ENCODE measurements around the gene MICU1.

The MICU1 gene

GRCh38 chr10:72593963-72594362 is 31.9 kb downstream of the MICU1 start:
- Histone ChIP-seq H3K4me1 (peaks cover 0 to 27% (median 4%) of the 10 kb centered on the region in 10 experiments; a peak in 7 of 20 replicates), H3K27me3 (no peaks in the 10 kb centered on the region), H3K9ac (no peak overlapping the region), H3K27ac (peak overlapping the region in 5 of 11 experiments; percentile 6 to 30 (median 12); a peak in 3 of 22 replicates), H3K4me3 (no peak overlapping the region), H3K9me3 (replicated peaks in 1 of 11) (peaks cover 12 to 21% (median 17%) of the 10 kb centered on the region in 11 experiments; a peak in 19 of 22 replicates), H4K20me1 (peaks cover 0 to 7% (median 0%) of the 10 kb centered on the region in 11 experiments; a peak in 2 of 22 replicates), H3K36me3 (peaks cover 0 to 11% (median 5%) of the 10 kb centered on the region in 11 experiments; a peak in 4 of 22 replicates), H3K4me2 (peak overlapping the region in 6 of 11 experiments; percentile 4 to 57 (median 29); a peak in 9 of 22 replicates)
- TF ChIP-seq Cebpa-rat (IDR thresholded peaks at IDR 0.05): no peak

- peaks cover 0 to 9% (median 0%) of the 10 kb centered on the region in 10 experiments; a peak in 5 of 20 replicates for H3K4me1 ChIP-seq
- H3K27me3 ChIP-seq: no peaks in the 10 kb centered on the region
- H4K20me1 ChIP-seq: peaks cover 0 to 36% (median 0%) of the 10 kb centered on the region in 11 experiments; a peak in 3 of 22 replicates
- H3K27ac ChIP-seq: no peak overlapping the region
- no peak overlapping the region for H3K9ac ChIP-seq
- no peak for TF ChIP-seq Cebpa-rat (IDR thresholded peaks at IDR 0.05)
- no peak overlapping the region for H3K4me3 ChIP-seq
- H3K9me3 ChIP-seq (replicated peaks in 1 of 11): peaks cover 11 to 32% (median 17%) of the 10 kb centered on the region in 11 experiments; a peak in 20 of 22 replicates
- peaks cover 0 to 18% (median 4%) of the 10 kb centered on the region in 11 experiments; a peak in 5 of 22 replicates for H3K36me3 ChIP-seq
- H3K4me2 ChIP-seq: no peak overlapping the region
Observed at GRCh38 chr10:72588266-72588665, 37.6 kb downstream of the MICU1 start.

- TF ChIP-seq Cebpa-rat (IDR thresholded peaks at IDR 0.05): no peak
- H3K36me3 ChIP-seq: peaks cover 0 to 25% (median 0%) of the 10 kb centered on the region in 11 experiments; a peak in 4 of 22 replicates
- no peak overlapping the region for H3K4me3 ChIP-seq
- no peak overlapping the region for H3K4me2 ChIP-seq
- H3K9ac ChIP-seq: no peak overlapping the region
- no peak overlapping the region for H3K27ac ChIP-seq
- peaks cover 6 to 25% (median 10%) of the 10 kb centered on the region in 11 experiments; a peak in 19 of 22 replicates for H3K9me3 ChIP-seq (replicated peaks in 1 of 11)
- peaks cover 0 to 41% (median 0%) of the 10 kb centered on the region in 11 experiments; a peak in 3 of 22 replicates for H4K20me1 ChIP-seq
- no peaks in the 10 kb centered on the region for H3K27me3 ChIP-seq
- peaks cover 0 to 7% (median 0%) of the 10 kb centered on the region in 10 experiments; a peak in 4 of 20 replicates for H3K4me1 ChIP-seq
Observed at GRCh38 chr10:72587568-72587967, 38.3 kb downstream of the MICU1 start.

GRCh38 chr10:72574636-72575035 is 51.2 kb downstream of the MICU1 start:
- H3K27me3 ChIP-seq: no peaks in the 10 kb centered on the region
- no peak overlapping the region for H3K4me2 ChIP-seq
- no peak overlapping the region for H3K27ac ChIP-seq
- peaks cover 0 to 4% (median 0%) of the 10 kb centered on the region in 11 experiments; a peak in 2 of 22 replicates for H3K9me3 ChIP-seq (replicated peaks in 1 of 11)
- H3K4me3 ChIP-seq: no peak overlapping the region
- TF ChIP-seq Cebpa-rat (IDR thresholded peaks at IDR 0.05): no peak
- H3K9ac ChIP-seq: no peak overlapping the region
- H3K4me1 ChIP-seq: no peaks in the 10 kb centered on the region
- peaks cover 0 to 15% (median 0%) of the 10 kb centered on the region in 11 experiments; a peak in 3 of 22 replicates for H4K20me1 ChIP-seq
- H3K36me3 ChIP-seq: peaks cover 0 to 5% (median 0%) of the 10 kb centered on the region in 11 experiments; a peak in 2 of 22 replicates

- H3K4me3 ChIP-seq: no peak overlapping the region
- H3K9me3 ChIP-seq (replicated peaks in 1 of 11): peaks cover 0 to 6% (median 0%) of the 10 kb centered on the region in 11 experiments; a peak in 2 of 22 replicates
- H3K27ac ChIP-seq: no peak overlapping the region
- no peak overlapping the region for H3K9ac ChIP-seq
- H4K20me1 ChIP-seq: peaks cover 0 to 12% (median 0%) of the 10 kb centered on the region in 11 experiments; a peak in 2 of 22 replicates
- H3K4me1 ChIP-seq: no peaks in the 10 kb centered on the region
- no peaks in the 10 kb centered on the region for H3K27me3 ChIP-seq
- H3K4me2 ChIP-seq: no peak overlapping the region
- peaks cover 0 to 12% (median 0%) of the 10 kb centered on the region in 11 experiments; a peak in 3 of 22 replicates for H3K36me3 ChIP-seq
- TF ChIP-seq Cebpa-rat (IDR thresholded peaks at IDR 0.05): no peak
Observed at GRCh38 chr10:72573079-72573478, 52.8 kb downstream of the MICU1 start.

GRCh38 chr10:72567889-72568640 is 57.8 kb downstream of the MICU1 start:
- Histone ChIP-seq H3K4me2 (no peak overlapping the region), H3K27ac (no peak overlapping the region), H3K36me3 (peaks cover 23 to 40% (median 30%) of the 10 kb centered on the region in 11 experiments), H3K9me3 (replicated peaks in 1 of 11) (peaks cover 0 to 6% (median 0%) of the 10 kb centered on the region in 11 experiments; a peak in 2 of 22 replicates), H3K27me3 (no peaks in the 10 kb centered on the region), H3K9ac (no peak overlapping the region), H3K4me1 (peaks cover 0 to 13% (median 7%) of the 10 kb centered on the region in 10 experiments; a peak in 9 of 20 replicates), H4K20me1 (no peaks in the 10 kb centered on the region; a peak in 1 of 22 replicates), H3K4me3 (no peak overlapping the region)
- TF ChIP-seq Cebpa-rat (IDR thresholded peaks at IDR 0.05): no peak

- no peak overlapping the region for H3K4me2 ChIP-seq
- TF ChIP-seq Cebpa-rat (IDR thresholded peaks at IDR 0.05): no peak
- no peak overlapping the region for H3K27ac ChIP-seq
- H3K36me3 ChIP-seq: peaks cover 26 to 47% (median 33%) of the 10 kb centered on the region in 11 experiments
- H3K4me1 ChIP-seq: peaks cover 0 to 18% (median 7%) of the 10 kb centered on the region in 10 experiments; a peak in 9 of 20 replicates
- H3K27me3 ChIP-seq: no peaks in the 10 kb centered on the region
- peaks cover 0 to 6% (median 0%) of the 10 kb centered on the region in 11 experiments; a peak in 2 of 22 replicates for H3K9me3 ChIP-seq (replicated peaks in 1 of 11)
- no peaks in the 10 kb centered on the region; a peak in 1 of 22 replicates for H4K20me1 ChIP-seq
- H3K9ac ChIP-seq: no peak overlapping the region
- H3K4me3 ChIP-seq: no peak overlapping the region
Observed at GRCh38 chr10:72567421-72567820, 58.5 kb downstream of the MICU1 start.

GRCh38 chr10:72564596-72564995 is 61.3 kb downstream of the MICU1 start:
- TF ChIP-seq Cebpa-rat (IDR thresholded peaks at IDR 0.05): no peak

More at GRCh38 chr10:72564596-72564995, 61.3 kb downstream of the MICU1 start:
- Histone ChIP-seq H3K27ac (peak overlapping the region in 1 of 11 experiments; percentile 52; a peak in 1 of 22 replicates), H3K4me3 (no peak overlapping the region), H3K36me3 (peaks cover 52 to 72% (median 60%) of the 10 kb centered on the region in 11 experiments), H3K4me1 (peaks cover 0 to 18% (median 7%) of the 10 kb centered on the region in 10 experiments; a peak in 9 of 20 replicates), H3K27me3 (no peaks in the 10 kb centered on the region), H3K4me2 (no peak overlapping the region), H3K9ac (no peak overlapping the region), H4K20me1 (no peaks in the 10 kb centered on the region), H3K9me3 (replicated peaks in 1 of 11) (peaks cover 6 to 11% (median 11%) of the 10 kb centered on the region in 11 experiments; a peak in 20 of 22 replicates)
